Brain microvascular endothelial cell (primary cell): ENCODE results near the gene TNFAIP8L3.

ENCODE experiments used
- DNase-seq: peaks from one replicate; pipeline ENCODE4 v3.0.0-alpha.2; 2020
- H3K27ac ChIP-seq: fragments of 250-450 bp; sonication (Bioruptor Pico); 2 replicates; pipeline ENCODE4 v1.5.1; 2020; ENCODE audit warnings: mild to moderate bottlenecking, moderate library complexity
- H3K27me3 ChIP-seq: fragments of 250-450 bp; sonication (Bioruptor Pico); replicated peaks from 2 replicates; pipeline ENCODE4 v1.5.1; 2020; ENCODE audit warnings: mild to moderate bottlenecking
- H3K36me3 ChIP-seq: fragments of 250-450 bp; sonication (Bioruptor Pico); replicated peaks from 2 replicates; pipeline ENCODE4 v1.5.1; 2020; ENCODE audit warnings: mild to moderate bottlenecking
- H3K4me3 ChIP-seq: 2 replicates; pipeline ENCODE4 v1.5.1; 2011; ENCODE audit warnings: low read depth, mild to moderate bottlenecking, control low read depth, low read length, moderate library complexity
- in situ Hi-C: cut with HindIII; loops from 2 replicates; pipeline ENCODE4 v1.10.0; 2017; ENCODE audit warnings: low sequenced_read_pairs, low pct_ligation_motif_present
- TF ChIP-seq, protein P1 (sequence below): IDR thresholded peaks from 2 replicates; pipeline ENCODE4 v1.5.1; 2011; ENCODE audit warnings: low read depth, mild to moderate bottlenecking, moderate library complexity, low read length, control low read depth, inconsistent platforms; ENCODE audit errors: missing control alignments

TNFAIP8L3 gene

DNA sequence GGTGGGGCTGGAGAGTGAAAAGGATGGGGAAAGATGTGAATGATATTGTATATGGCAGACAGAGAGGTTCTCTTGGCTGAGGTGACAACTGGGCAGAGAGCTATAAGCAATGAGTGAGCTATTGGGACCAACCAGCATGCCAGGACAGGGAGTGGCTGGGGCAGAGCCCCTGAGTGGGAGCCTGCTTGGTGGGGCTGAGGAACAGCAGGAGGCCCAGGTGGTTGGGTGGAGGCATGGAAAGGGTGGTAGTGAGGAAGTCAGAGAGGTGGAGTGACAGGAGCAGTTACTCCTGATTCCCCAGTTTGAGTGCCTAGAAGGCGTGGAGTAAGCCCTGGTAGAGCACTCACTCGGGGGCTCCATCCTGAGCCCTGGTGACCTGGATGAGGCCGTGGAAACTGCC, 15.5 kb upstream of the TNFAIP8L3 start:
- TF ChIP-seq, protein P1, sequence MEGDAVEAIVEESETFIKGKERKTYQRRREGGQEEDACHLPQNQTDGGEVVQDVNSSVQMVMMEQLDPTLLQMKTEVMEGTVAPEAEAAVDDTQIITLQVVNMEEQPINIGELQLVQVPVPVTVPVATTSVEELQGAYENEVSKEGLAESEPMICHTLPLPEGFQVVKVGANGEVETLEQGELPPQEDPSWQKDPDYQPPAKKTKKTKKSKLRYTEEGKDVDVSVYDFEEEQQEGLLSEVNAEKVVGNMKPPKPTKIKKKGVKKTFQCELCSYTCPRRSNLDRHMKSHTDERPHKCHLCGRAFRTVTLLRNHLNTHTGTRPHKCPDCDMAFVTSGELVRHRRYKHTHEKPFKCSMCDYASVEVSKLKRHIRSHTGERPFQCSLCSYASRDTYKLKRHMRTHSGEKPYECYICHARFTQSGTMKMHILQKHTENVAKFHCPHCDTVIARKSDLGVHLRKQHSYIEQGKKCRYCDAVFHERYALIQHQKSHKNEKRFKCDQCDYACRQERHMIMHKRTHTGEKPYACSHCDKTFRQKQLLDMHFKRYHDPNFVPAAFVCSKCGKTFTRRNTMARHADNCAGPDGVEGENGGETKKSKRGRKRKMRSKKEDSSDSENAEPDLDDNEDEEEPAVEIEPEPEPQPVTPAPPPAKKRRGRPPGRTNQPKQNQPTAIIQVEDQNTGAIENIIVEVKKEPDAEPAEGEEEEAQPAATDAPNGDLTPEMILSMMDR = no peak
- in situ Hi-C loops = no loop called here
- H3K4me3 ChIP-seq = no peak overlapping the region
- H3K36me3 ChIP-seq = no peaks in the 10 kb centered on the region
- no peak for DNase-seq
- H3K27ac ChIP-seq = no peak overlapping the region
- no peaks in the 10 kb centered on the region for H3K27me3 ChIP-seq

GRCh38 chr15:51108933-51109550, 14.3 kb upstream of the TNFAIP8L3 start:
- H3K27me3 ChIP-seq = no peaks in the 10 kb centered on the region
- in situ Hi-C loops = no loop called here
- no peak overlapping the region for H3K4me3 ChIP-seq
- TF ChIP-seq, protein P1 = no peak
- H3K36me3 ChIP-seq = no peaks in the 10 kb centered on the region
- peak overlapping the region; percentile 44 for H3K27ac ChIP-seq
- DNase-seq = peak; percentile 66

GRCh38 chr15:51107612-51108011, 12.9 kb upstream of the TNFAIP8L3 start:
- TF ChIP-seq, protein P1 = no peak
- in situ Hi-C loops = no loop called here
- Histone ChIP-seq H3K27me3 (no peaks in the 10 kb centered on the region), H3K27ac (no peak overlapping the region), H3K4me3 (no peak overlapping the region), H3K36me3 (no peaks in the 10 kb centered on the region)
- no peak for DNase-seq

DNA sequence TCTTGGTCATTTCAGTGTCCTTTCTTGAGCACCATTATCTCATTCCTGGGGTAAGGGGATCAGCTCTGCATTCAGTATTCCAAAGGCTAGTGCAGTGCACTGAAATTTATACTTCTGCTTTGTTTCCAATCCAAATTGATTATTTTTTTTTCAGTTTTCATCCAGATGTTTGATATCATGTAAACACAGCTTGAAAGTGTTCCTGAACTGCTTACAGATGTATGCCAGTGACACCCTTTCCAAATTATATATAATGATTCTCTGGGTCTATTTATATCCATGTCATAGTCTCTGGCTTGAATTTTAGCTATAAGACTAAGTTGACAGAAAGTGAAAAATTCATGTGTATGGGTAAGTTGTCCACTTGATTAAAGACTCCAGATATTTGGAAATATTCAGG, 11.8 kb upstream of the TNFAIP8L3 start:
- no peaks in the 10 kb centered on the region for H3K27me3 ChIP-seq
- no peak overlapping the region for H3K4me3 ChIP-seq
- DNase-seq = no peak
- in situ Hi-C loops = no loop called here
- no peak overlapping the region for H3K27ac ChIP-seq
- TF ChIP-seq, protein P1 = no peak
- H3K36me3 ChIP-seq = no peaks in the 10 kb centered on the region

GRCh38 chr15:51105430-51106016, 10.8 kb upstream of the TNFAIP8L3 start:
- in situ Hi-C loops = no loop called here

More at GRCh38 chr15:51105430-51106016, 10.8 kb upstream of the TNFAIP8L3 start:
- no peak overlapping the region for H3K27ac ChIP-seq
- H3K36me3 ChIP-seq = no peaks in the 10 kb centered on the region
- no peaks in the 10 kb centered on the region for H3K27me3 ChIP-seq
- TF ChIP-seq, protein P1 = no peak
- no peak for DNase-seq
- no peak overlapping the region for H3K4me3 ChIP-seq
